IPS-11a (cell line): ENCODE measurements around the gene NOPCHAP1.
"Not testable (repeated sequence)": the region's sequence is repeated elsewhere in the genome, so short reads cannot be mapped to it uniquely, and the experiment has no call there.

ENCODE experiments used
- H3K4me3 ChIP-seq: one replicate; pipeline ENCODE4 v1.5.1; 2013; ENCODE audit warnings: low read depth, low read length, control low read depth

Gene NOPCHAP1, protein sequence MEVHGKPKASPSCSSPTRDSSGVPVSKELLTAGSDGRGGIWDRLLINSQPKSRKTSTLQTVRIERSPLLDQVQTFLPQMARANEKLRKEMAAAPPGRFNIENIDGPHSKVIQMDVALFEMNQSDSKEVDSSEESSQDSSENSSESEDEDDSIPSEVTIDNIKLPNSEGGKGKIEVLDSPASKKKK

DNA sequence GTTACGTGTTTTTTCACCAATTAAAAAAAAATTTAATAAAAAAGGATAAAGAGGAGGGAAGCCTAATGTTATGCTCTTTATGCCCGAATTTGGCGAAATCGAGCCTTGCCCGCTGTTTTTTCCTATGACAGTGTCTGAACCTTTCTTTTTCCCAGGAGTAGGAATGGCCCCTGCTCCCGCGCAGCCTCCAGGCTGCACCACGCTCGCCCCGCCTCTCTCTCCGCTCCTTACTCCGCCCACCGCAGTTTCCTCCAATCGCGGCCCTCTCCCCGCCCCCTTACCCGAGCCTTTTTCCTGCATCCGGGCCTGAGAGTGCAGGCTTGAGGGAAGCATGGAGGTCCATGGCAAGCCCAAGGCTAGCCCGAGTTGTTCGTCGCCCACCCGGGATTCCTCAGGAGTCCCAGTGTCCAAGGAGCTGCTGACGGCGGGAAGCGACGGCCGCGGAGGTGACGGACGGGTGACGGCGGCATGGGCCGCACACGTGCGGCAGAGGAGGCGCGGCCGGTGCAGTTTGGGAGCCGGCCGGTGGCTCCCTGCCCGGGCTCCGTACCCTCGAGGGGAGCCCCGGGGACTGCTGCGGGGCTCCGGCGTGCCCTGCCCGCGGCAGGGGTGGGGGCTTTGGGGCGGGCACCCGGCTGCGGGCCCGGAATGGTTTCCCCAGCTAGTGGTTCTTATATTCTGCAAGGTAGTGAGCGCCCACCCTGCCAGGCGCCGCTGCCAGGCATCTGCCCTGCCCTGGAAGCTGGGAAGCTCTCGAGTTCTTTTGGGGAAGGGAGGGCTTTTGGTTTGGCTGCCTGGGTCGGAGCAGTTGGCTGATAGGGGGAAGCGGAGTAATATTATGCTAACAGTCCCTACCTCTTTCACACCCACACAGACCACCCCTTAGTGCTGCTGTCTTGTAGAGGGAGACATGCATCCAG lies at the start of gene NOPCHAP1:
NOPCHAP1 (plus strand) TSS at position 295 of the 920 bp plus-strand sequence; CDS start at position 332, 37 bp downstream.
- H3K4me3 ChIP-seq, result peak within 1 kb of the TSS; percentile 86

DNA sequence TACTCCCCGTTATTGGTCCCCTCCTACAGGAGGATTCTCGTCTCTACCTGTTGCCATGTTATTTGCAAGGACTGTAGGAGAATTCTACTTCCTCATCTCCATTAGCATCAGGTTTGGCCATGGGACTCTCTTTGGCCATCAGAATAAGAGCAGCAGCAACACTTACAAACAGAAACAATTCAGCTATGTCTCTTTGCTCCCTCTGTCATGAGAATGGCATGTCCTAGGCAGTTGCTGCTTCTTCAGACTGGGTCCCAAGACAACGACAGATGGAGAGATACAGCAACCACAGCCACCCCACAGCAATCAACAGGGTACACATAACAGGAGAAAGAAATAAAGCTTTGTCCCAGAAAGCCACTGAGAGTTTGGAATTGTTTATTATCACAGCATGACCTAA lies 47.7 kb upstream of the NOPCHAP1 start:
- H3K4me3 ChIP-seq, result no peak overlapping the region

DNA sequence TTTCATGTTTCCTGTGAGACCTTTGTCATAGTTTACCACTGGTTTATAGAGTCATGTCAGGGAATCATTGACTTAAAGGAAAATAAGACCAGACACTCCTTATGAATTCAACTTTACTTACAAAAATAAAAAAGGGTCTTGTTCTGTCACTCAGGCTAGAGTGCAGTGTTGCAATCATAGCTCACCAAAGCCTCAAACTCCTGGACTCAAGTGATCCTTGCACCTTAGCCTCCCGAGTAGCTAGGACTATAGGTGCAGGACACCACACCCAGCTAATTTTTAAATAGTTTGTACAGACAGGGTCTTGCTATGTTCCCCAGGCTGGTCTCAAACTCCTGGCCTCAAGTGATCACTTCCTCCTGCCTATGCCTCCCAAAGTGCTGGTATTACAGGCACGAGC lies 47.0 kb upstream of the NOPCHAP1 start:
- no peak overlapping the region for H3K4me3 ChIP-seq

DNA sequence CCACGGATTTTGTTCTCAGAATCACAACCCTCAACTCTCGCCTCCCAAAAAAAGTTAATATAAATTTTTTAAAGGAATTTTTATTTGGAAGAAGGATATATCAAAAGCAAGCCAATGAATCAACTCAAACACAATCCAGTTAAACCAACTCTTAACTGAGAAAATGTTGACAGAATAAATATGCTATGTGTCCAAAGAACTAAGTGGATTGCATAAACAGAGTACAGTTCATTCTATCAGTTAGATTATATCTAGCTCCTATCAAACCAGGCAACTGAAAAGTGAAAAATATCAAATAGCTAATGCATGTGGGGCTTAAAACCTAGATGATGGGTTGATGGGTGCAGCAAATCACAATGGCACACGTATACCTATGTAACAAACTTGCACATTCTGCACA lies 44.7 kb upstream of the NOPCHAP1 start:
- H3K4me3 ChIP-seq, result no peak overlapping the region

DNA sequence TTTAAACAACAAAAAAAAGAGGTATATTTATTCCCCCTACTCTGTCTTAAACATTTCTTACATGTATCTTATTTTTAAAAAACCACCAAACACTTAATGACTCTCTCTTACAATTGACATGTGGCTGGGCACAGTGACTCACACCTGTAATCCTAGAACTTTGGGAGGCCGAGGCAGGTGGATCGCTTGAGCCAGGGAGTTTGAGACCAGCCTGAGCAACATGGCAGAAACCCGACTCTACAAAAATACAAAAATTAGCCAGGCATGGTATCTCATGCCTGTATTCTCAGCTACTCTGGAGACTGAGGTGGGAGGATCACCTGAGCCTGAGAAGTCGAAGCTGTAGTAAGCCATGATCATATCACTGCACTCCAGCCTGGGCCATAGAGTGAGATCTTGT lies 44.0 kb upstream of the NOPCHAP1 start:
- H3K4me3 ChIP-seq, result no peak overlapping the region

DNA sequence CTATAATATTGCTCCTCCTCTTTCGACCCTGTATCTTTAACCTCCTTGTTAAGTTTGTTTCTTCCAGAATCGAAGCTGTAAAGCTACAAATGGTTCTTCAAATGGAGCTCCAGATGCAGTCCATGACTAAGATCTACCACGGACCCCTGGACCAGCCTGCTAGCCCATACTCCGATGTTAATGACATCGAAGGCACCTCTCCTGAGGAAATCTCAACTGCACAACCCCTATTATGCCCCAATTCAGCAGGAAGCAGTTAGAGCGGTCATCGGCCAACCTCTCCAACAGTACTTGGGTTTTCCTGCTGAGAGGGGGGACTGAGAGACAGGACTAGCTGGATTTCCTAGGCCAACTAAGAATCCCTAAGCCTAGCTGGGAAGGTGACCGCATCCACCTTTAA lies 42.7 kb upstream of the NOPCHAP1 start:
- not testable (repeated sequence) for H3K4me3 ChIP-seq

DNA sequence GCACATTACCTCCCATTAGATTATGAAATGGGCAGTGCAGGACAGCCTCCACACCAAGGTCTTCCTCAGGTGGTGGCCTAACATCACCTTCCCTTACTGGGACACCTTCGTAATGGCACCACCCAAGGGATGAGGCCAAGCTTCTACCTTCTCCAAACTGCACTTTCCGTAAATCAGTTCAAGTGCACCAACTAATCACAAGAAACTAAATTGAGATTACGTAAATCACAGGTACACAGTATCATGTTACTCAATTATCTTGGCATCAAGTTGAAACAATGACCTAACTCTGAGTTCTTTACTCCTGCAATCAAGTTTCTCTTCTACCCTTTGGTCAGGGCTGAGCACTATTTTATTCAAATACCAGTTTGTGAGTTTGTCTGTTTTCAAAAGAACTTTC lies 41.9 kb upstream of the NOPCHAP1 start:
- H3K4me3 ChIP-seq, result no peak overlapping the region

DNA sequence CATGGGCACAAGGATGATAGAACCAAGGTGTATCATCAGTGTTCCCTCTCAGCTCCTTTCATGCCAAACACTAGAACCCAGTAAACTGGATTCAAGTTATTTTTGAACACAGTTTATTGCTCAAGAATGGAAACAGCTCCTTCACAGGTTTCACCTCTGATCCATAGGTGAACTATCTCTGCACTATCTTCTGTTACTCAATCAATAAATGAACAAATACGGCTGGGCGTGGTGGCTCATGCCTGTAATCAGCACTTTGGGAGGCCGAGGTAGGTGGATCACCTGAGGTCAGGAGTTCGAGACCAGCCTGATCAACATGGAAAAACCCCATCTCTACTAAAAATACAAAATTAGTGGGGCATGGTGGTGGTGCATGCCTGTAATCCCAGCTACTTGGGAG lies 37.4 kb upstream of the NOPCHAP1 start:
- H3K4me3 ChIP-seq, result not testable (repeated sequence)

DNA sequence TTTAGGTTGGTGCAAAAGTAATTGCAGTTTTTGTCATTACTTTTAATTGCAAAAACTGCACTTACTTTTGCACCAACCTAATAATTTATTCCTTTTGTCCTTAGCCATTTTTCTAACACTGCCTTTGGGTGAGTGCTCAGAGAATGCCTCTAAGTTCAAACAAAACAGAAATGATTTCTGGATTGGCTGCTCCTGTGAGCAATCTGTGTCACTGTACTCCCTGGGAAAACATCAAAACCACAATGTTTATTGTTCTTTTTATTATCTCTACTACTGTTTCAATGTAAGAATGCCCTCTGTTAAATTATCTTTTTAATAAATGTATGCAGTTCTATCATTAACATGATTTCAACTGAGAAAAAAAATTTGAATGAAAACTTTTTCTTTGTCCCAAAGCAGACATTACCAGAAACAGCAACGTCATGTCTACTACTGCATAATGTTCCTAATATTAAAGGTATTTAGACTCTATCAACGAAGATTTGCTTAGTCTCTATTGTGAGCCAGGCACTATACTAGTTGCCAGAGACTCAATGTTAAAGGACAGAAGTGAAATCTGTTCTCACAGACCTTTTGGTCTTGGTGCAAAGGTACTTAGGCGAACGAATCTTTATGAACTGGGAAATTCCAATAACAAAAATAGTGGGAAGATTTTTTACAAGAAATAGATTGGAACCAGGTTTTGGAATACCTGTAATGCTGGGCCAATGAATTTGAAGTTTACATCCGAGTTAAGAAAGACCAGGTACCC lies 34.2 kb upstream of the NOPCHAP1 start:
- no peak overlapping the region for H3K4me3 ChIP-seq

DNA sequence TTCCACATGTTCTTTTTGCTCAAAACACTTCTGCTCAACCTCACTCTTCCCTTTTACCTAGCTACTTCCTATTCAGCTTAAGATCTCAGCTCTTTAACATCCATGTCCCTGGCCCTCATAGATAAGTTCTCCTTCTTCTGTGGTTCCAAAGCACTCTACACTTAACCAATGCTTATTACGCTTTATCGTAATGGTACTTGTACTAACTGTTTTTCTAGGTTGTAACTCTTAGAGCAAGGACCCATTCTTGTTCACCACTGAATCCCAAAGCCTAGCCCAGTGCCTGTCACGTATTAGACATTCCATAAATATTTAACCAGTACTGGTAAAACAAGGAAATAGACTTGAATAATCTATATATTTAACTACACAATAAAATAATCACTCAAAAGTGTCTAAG lies 33.3 kb upstream of the NOPCHAP1 start:
- no peak overlapping the region for H3K4me3 ChIP-seq

DNA sequence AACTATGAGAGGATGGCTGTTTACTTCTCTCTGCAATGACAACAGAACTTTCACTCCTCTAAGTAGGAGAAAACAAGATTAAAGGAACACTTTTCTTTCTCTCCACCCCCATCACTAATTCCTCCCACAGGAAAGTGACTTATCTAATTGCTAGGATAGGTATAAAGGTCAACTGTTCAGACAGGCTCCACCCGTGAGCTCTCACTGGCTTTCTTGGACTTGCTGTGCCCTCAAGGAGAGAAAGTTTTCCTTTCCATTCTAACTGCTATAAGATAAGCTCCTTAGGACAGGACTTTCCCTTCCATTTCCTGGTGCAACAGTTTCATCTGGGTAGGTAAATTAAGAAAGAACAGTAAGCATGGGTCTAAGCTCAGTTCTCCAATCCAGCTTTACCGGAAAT lies 32.8 kb upstream of the NOPCHAP1 start:
- no peak overlapping the region for H3K4me3 ChIP-seq

DNA sequence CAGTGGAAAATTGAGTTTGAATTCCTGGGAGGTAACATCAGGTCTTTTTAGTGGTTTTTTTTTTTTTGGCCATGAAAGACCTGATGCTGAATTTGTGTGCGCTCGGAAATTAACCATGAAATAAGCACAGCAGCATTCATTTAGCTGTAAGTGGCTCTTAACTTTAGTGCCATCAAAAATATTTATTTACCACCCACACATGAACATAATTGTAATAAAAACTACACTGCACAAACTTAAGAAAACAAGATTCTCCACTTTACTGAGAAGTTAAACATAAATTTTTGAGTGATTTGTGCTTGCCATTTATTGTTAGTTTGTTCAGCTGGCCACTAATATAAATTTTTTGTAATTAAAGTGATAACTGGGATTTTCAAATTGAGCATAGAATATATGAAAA lies 30.4 kb upstream of the NOPCHAP1 start:
- H3K4me3 ChIP-seq, result no peak overlapping the region

DNA sequence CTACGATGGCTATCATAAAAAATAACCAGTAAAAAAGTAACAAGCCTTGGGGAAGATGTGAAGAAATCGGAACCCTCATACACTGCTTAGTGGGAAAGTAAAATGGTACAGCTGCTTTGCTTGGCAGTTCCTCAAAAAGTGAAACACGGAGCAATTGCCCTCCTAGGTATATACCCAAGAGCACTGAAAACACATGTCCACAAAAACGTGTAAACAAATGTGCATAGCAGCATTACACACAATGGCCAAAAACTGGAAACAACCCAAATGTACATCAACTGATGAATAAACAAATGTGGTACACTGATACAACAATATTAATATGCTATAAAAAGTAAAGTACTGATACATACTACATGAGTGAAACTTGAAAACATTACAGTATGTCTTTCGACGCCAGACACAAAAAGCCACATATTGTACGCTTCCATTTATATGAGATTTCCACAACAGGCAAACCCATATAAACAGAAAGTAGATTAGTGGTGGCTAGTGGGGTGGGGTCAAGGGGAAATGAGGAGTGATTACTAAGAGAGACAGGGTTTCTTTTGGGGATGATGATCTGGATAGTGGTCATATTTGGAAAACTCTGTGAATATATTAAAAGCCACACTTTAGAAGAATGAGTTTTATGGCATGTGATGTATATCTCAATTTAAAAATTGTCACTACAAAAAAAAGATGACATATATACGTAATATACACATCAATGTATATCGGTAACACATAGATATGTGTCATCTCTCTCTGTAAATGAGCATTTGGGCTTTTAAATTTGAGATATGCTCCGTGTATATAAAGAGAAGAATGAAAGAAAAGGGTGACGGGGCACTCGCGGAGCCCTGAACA lies 29.0 kb upstream of the NOPCHAP1 start:
- peak overlapping the region; percentile 75 for H3K4me3 ChIP-seq

DNA sequence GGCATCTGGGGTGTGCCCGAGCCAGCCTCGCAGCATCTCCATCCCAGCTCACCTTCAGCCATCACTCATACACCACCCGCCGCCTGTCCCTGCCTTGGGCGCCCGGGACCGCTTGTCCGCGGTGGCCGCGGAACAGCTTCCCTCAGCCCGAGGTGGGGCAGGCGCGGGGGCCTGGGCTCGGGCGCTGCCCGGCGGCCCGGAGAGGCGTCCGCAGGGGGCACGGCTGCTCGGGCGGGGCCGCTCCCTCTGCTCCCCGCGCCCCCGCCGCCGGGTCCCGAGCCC lies 28.5 kb upstream of the NOPCHAP1 start:
- peak overlapping the region; percentile 75 for H3K4me3 ChIP-seq

DNA sequence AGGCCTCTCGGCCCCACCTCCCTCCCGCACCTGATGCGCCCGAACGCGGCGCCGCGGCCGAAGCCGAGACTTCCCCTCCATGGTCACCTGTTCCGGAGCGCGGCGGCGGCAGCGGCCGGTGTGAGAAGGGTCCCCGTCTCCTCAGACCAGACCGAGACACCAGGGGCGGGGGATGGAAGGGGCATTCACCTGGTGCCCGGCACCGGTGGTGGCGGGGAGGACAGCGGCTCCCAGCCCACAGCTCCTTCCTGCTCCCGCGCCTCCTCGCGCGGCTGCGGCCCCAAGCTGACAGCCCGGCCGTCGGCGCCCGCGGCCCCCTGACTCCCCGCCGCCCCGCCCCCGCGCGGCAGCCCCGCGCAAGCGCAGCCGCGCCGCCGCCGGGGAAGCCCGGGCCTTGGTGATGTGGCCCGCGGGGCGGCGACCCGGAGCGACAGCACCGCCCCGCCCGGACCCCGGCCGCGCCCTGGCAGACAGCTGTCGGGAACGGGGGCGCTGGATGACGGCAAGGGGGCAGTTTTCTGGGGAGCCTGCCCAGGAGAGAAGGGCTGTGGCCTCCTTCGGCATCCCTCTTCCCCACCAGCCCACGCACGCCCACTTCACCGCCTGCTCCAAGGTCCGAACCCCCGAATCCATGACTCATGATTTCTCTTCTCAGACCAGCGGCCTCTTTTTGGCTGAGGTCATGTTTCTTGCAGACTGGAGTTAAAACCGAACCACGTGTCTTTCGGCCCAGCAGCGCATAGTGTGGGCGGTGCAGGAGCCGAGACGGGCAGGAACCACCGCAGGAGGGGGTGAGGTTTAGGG lies 27.9 kb upstream of the NOPCHAP1 start, which contains the start of gene SLC41A2:
SLC41A2 (minus strand) TSS at position 290 of the 804 bp plus-strand sequence. CDS start 29,763 bp downstream, outside the sequence.
- peak within 1 kb of the TSS; percentile 75 for H3K4me3 ChIP-seq

DNA sequence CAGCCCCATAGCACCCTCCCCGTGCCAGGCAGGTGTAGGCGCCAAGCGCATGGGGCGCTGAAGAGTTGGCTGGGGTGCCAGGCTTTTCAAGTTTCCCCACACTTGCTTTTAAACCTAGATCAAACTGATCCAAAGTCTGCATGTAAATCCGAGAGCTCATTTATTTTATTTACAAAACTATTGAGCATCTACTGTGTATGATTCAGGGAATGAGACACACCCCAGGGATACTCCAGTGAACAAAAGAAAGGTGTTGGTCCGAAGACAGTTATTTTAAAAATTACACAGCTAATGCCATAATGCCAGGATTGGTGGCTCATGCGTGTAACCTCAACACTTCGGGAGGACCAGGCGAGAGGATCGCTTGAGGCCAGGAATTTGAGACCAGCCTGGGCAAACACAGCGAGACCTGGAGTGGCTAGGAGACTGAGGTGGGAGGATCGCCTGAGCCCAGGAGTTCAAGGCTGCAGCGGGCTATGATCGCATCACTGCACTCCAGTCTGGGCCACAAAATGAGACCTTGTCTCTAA lies 27.2 kb upstream of the NOPCHAP1 start:
- peak overlapping the region; percentile 68 for H3K4me3 ChIP-seq

DNA sequence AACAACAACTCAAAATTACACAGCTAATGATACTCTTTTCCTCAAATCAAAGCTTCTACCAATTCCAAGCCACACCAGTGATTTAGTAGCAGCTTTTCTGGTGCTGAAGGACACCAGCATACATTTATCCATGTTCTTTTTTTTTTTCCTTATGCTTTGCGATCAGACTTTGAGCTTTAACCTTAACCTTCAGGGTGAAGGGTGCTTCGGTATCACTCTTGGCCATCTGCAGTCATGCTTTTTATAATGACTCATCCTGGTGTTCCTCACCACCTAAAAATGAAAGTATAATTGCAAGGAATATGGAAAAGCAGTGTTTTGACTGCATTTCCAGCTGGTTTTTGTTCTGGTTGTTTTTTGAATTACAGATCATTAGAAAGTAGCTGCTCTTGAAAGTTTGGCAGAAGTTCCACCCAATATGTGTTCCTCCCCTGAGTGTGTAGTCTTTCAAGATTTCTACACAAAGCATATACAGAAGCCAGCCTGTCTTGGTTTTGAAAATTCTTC lies 26.7 kb upstream of the NOPCHAP1 start:
- H3K4me3 ChIP-seq, result no peak overlapping the region

DNA sequence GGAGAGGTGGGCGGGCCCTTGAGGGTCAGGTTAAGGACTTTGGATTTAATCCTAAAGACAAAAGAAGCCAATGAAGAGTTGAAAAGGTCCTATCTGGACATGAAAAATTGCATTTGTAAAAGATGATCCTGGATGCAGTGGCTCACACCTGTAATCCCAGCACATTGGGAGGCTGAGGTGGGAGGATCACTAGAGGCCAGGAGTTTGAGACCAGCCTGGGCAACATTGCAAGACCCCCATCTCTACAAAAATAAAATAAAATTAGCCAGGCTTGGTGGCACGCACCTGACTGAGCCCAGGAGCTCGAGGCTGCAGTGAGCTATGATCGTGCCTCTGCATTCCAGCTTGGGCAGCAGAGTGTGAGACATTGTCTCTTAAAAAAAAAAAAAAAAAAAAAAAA lies 25.7 kb upstream of the NOPCHAP1 start:
- H3K4me3 ChIP-seq, result no peak overlapping the region

DNA sequence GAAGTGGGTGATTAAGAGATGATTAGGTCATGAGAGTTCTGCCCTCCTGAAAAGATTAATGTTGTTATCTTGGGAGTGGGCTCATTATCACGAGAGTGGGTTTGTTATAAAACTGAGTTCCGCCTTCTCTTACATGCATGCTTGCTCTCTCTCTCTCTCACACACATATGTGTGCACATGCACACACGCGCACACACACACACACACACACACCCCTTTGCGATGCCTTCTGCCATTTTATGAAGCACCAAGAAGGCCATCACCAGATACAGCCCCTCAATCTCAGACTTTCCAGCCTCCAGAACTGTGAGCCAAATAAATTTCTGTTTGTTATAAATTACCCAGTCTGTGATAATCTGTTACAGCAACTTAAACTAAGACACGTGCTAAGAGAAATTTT lies 22.4 kb upstream of the NOPCHAP1 start:
- no peak overlapping the region for H3K4me3 ChIP-seq
